Stimulated activated naive B cell treated with anti-CD40 and anti-IgM and Interleukin-4, amounts not matched to agents 10 μg/mL and 1 μg/mL and 100 μg/mL, for 72 hours (primary cell): Measurements from ENCODE around the gene RIN2.
"Not testable (repeated sequence)": the region's sequence is repeated elsewhere in the genome, so short reads cannot be mapped to it uniquely, and the experiment has no call there.

Experiments
- ATAC-seq, 2 donors: fragments of 150-1000 bp; cut with Tn5 transposase; replicated peaks; 2 replicates each; pipeline ENCODE4 v1.10.0; 2021; ENCODE audit warnings: moderate library complexity in 1 of 2
- DNase-seq: peaks from one replicate; pipeline ENCODE4 v3.0.0; 2021
- H3K27ac Mint-ChIP-seq: one replicate; pipeline ENCODE4 v1.8.0; 2022; ENCODE audit warnings: mild to moderate bottlenecking, mixed read lengths
- H3K27me3 Mint-ChIP-seq, 2 donors: one replicate each; pipeline ENCODE4 v1.8.0; 2022; ENCODE audit warnings: mixed read lengths in 2 of 2
- H3K36me3 Mint-ChIP-seq, 2 donors: one replicate each; pipeline ENCODE4 v1.8.0; 2022; ENCODE audit warnings: mixed read lengths in 2 of 2, mild to moderate bottlenecking in 1 of 2
- H3K4me1 Mint-ChIP-seq, 2 donors: one replicate each; pipeline ENCODE4 v1.8.0; 2022; ENCODE audit warnings: mixed read lengths in 2 of 2, mild to moderate bottlenecking in 1 of 2
- H3K4me3 Mint-ChIP-seq, 2 donors: one replicate each; pipeline ENCODE4 v1.8.0; 2022; ENCODE audit warnings: mild to moderate bottlenecking in 2 of 2, mixed read lengths in 2 of 2, moderate library complexity in 1 of 2
- H3K9me3 Mint-ChIP-seq, 2 donors: one replicate each; pipeline ENCODE4 v1.8.0; 2022; ENCODE audit warnings: mixed read lengths in 2 of 2, mild to moderate bottlenecking in 1 of 2

Gene RIN2

DNA sequence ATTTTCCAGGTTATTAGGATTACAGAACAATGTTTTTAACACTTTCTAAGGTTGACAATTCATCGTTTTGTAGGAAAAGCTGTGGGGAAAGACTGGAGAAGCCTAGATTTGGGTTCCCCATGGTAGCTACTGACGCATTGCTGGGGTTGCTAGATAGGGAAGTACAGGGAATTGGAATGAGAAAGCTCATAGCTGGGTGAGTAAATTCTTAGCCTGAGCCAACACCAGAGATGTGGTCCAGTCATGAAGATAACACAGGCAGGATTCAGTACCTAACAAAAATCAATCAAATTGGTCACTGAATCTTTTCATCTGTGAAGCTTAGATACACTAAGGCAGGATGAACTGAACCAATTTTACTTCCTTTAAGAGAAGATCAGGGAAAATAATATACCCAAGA, 35.7 kb downstream of the RIN2 start:
- H3K36me3 Mint-ChIP-seq = no peaks in the 10 kb centered on the region

DNA sequence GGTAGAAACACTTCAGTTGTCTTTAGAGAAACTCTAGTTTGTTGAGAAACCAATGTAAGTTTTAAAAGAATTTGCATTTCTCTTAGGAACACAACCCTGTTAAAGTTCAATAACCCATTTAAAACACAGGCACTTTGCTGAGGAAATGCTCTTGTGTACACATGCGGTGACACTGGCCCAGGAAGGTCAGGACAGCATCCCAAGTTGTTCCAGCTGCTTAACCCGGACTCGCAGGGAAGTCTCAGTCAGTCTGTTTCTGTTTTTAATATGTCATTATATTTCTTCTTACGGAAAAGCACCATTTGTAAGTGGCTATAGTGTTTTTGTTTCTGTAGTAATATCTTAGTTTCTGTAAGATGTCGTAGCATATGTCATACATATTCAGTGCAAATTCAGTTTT, 36.9 kb downstream of the RIN2 start:
- Mint-ChIP-seq H3K36me3 (no peaks in the 10 kb centered on the region), H3K4me1 (peaks cover 0 to 3% of the 10 kb centered on the region in 2 donors), H3K4me3 (no peak overlapping the region), H3K9me3 (no peaks in the 10 kb centered on the region), H3K27me3 (peaks cover 9 to 13% of the 10 kb centered on the region in 2 donors), H3K27ac (no peak overlapping the region)
- no peak for ATAC-seq
- DNase-seq = no peak

More for the DNA sequence above, 35.7 kb downstream of the RIN2 start:
- no peak overlapping the region for H3K27ac Mint-ChIP-seq
- peaks cover 12 to 13% of the 10 kb centered on the region in 2 donors for H3K27me3 Mint-ChIP-seq
- no peak for DNase-seq
- H3K4me1 Mint-ChIP-seq = peaks cover 0 to 3% of the 10 kb centered on the region in 2 donors
- no peak for ATAC-seq
- peaks cover 4 to 9% of the 10 kb centered on the region in 2 donors for H3K9me3 Mint-ChIP-seq
- H3K4me3 Mint-ChIP-seq = no peak overlapping the region

DNA sequence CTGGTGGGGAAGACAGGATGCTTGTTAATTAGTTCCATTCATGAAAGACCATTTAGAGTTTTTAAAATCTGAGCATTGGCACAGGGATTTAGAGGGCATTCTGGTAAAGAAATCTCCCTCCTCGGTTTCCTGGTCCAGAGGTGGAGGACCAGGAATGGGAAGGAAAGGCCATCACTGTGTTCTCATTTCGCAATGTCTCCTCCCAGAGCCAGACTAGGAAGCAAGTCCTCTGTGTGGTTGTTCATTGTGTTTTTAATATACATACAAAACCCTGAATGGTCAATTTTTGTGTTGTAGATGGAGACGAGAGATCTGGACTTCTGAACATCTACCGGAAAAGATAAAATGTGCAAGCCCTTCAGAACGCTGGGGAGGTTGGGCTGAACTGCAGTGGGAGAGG, 41.3 kb downstream of the RIN2 start:
- Mint-ChIP-seq H3K9me3 (no peaks in the 10 kb centered on the region), H3K4me3 (no peak overlapping the region), H3K27me3 (peaks cover 4 to 6% of the 10 kb centered on the region in 2 donors), H3K36me3 (no peaks in the 10 kb centered on the region), H3K4me1 (peaks cover 12 to 15% of the 10 kb centered on the region in 2 donors), H3K27ac (peak overlapping the region; percentile 22)
- DNase-seq (no peak), ATAC-seq (no peak)

DNA sequence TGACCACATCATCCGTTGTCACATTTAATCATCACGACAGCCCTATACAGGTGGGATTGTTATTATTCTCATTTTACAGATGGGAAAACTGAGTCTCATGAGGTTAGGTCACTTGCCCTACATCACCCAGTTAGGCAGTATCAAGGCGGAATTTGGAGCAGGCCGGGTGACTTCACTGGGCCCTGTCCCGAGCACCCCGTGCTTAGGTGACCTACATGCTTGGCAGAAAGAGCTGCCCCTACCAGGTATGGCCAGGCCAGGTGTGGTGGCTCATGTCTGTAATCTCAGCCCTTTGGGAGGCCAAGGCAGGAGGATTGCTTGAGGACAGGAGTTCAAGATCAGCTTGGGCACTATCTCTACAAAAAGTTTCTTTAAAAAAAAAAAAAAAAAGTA, 44.0 kb downstream of the RIN2 start:
- peaks cover 0 to 4% of the 10 kb centered on the region in 2 donors for H3K27me3 Mint-ChIP-seq
- H3K4me1 Mint-ChIP-seq = peaks cover 17 to 22% of the 10 kb centered on the region in 2 donors
- ATAC-seq = no peak
- H3K36me3 Mint-ChIP-seq = peaks cover 2 to 5% of the 10 kb centered on the region in 2 donors
- H3K27ac Mint-ChIP-seq = no peak overlapping the region
- no peak overlapping the region for H3K4me3 Mint-ChIP-seq
- no peak for DNase-seq
- H3K9me3 Mint-ChIP-seq = no peaks in the 10 kb centered on the region

DNA sequence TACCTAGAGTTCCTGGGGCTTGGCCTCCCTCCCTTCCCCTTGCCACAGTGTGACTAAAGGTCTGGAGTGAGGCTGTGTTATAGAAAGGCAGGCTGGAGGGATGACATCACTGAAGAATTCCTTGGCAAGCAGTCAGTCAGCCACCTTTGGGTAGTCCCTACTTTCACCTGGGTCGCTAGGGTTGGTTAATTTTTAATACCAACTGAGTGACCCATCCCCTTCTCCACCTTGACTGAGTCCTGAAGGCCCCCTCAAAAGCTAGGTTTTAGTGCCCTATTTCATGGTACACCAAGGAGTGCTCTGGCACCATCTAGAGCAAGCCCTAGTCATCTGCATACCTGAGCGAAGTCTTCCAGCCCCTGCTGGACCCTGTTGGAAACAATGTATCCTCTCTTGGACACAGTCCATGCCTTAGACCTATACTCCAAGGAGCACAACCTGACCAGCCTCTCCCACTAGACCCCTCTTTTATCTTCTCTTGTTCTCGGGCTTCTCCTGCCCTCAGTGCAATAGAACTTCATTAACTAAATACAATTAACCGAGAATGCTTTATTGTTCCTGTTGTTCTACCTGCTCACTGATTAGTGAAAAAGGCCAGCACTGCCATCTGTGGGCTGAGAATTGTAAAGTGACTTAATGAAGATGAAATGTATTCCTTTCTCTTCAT, 44.6 kb downstream of the RIN2 start:
- ATAC-seq (peak; percentile 78 to 80), DNase-seq (no peak)
- Mint-ChIP-seq H3K9me3 (no peaks in the 10 kb centered on the region), H3K27me3 (peaks cover 0 to 4% of the 10 kb centered on the region in 2 donors), H3K36me3 (peaks cover 2 to 5% of the 10 kb centered on the region in 2 donors), H3K4me1 (peaks cover 20 to 27% of the 10 kb centered on the region in 2 donors), H3K27ac (no peak overlapping the region), H3K4me3 (no peak overlapping the region)

DNA sequence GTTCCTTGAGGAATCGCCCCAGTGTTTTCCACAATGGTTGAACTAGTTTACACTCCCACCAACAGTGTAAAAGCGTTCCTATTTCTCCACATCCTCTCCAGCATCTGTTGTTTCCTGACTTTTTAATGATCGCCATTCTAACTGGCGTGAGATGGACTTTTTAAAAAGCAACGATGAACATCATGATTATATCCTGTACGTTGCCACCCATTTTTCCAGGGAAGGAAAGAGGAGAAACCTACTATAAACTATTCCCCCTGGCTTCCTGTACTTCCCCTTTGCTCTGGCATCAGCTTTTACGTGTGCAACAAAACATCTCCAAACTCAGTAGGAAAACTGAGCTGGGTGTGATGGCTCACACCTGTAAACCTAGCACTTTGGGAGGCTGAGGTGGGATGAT, 48.2 kb downstream of the RIN2 start:
- H3K27ac Mint-ChIP-seq, H3K9me3 Mint-ChIP-seq, H3K36me3 Mint-ChIP-seq, DNase-seq, H3K27me3 Mint-ChIP-seq, ATAC-seq, H3K4me3 Mint-ChIP-seq: not testable (repeated sequence)
- H3K4me1 Mint-ChIP-seq = peaks cover 24 to 33% of the 10 kb centered on the region in 2 donors

DNA sequence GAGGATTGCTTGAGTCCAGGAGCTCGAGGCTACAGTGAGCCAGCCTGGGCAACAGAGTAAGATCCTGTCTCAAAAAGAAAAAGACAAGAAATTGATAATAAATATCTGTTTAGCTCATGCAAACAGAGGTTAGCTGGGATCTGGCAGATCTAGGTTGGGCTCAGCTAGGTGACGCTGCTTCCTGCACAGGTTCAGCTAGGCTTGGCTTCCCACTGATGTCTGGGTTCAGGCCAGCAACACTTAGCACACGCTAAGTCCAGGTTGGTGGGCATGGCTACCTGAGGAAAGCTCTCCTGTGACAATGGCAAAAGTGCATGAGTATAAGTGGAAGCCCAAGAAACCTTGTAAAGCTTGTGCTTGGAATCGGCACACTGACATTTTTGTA, 48.7 kb downstream of the RIN2 start:
- ATAC-seq = no peak
- Mint-ChIP-seq H3K27ac (no peak overlapping the region), H3K27me3 (no peaks in the 10 kb centered on the region), H3K4me1 (peaks cover 23 to 30% of the 10 kb centered on the region in 2 donors), H3K9me3 (no peaks in the 10 kb centered on the region), H3K36me3 (peaks cover 4 to 5% of the 10 kb centered on the region in 2 donors), H3K4me3 (no peak overlapping the region)
- no peak for DNase-seq

DNA sequence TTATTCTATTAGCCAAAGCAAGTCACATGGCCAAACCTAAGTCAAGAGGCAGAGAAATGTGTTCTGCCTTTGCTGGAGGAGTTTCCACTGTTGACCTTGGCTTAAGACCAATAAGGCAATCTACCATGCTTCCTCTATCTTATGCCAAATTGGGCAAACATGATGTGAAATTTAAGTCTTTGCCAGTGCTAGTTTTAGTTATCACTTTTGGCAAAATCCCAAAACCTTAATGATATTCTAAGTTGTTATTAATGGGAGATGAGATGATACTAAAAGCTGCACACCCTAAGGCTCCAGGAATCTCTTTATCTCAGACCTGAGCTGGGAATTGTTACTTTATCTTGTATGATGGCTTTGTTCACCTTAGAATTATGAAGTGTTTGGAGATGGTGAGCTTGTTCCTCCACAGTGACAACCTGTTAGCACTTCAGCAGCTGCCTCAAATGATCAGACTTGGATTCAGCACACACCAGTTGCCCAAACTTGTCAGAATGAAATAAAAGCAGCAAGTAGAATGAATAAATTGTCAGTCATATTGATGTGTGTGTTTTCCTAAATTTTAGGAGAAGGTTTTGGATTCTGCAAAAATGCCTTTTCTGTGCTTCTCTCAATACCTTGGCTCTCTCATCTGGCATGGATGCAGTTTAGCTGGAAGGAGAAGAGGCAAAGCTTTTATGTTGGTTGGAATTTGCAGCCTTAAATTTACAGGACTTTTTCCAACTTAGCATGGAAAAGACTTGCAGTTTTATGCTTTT, 49.3 kb downstream of the RIN2 start:
- no peaks in the 10 kb centered on the region for H3K27me3 Mint-ChIP-seq
- H3K9me3 Mint-ChIP-seq = no peaks in the 10 kb centered on the region
- ATAC-seq (no peak), DNase-seq (no peak)
- peaks cover 4 to 5% of the 10 kb centered on the region in 2 donors for H3K36me3 Mint-ChIP-seq
- no peak overlapping the region for H3K27ac Mint-ChIP-seq
- H3K4me1 Mint-ChIP-seq = peaks cover 25 to 33% of the 10 kb centered on the region in 2 donors
- H3K4me3 Mint-ChIP-seq = no peak overlapping the region
